Hematopoietic multipotent progenitor cell (in vitro differentiated cells): ENCODE data around the gene PCNX2. TPM values are rescaled to one million over a fixed set of nuclear protein-coding genes. Genes with fewer than 3 reads are reported as not detected.

ENCODE experiments used
- DNase-seq, 3 donors: peaks; one replicate each; pipeline ENCODE4 v3.0.0-alpha.2; 2011 to 2015; ENCODE audit warnings: low read depth in 2 of 3, low spot score in 2 of 3
- total RNA-seq: library from RNA; depleted of rRNA; stranded (reverse); fragments of >200 nt; gene quantifications from one replicate; pipeline ENCODE4 v1.2.3, GENCODE V29; 2012

PCNX2 gene
- total RNA-seq, 1 donor: 28.8 TPM

DNA sequence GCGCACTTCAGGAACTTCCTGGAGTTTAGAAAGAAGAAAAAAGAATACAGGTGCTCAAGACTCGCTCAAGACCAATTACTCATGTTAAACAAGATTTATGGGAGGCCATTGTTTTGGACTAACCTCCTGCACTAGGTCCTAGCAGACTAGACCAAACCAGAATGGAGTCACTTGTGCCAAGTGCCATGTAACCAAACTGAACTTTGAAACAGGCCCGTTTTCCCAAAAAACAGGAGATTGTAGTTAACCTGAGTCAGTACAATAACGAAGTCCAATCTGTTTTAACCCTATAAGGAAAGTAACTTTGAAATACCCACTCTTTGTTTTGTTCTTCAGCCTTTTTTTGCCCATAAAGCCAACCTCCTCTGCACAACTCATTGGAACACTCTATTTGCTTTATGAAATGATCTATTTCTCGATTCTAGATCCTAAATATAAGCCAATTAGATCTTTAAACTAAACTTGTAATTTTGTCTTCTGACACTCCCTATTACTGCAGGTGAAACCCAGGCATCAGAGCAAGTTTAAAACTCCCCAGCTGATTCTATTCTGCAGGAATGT, 345.8 kb downstream of the PCNX2 start:
- DNase-seq: no peak

DNA sequence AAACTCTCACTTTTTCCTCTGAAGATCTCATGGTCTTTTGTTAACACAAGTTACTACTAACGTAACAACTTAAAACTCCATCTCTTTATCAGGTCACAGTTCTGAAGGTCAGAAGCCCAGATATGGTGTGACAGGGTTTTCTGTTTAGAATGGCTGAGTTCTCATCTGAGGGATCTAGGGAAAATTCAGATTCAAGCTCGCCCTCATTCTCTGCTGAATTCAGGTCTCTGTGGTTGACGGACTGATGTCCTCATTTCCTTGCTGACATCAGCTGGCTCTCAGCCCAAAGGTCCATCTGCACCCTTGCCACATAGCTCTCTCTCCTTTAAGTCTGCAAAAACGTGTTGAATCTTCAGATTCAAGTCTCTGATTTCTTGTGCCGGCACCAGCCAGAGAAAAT, 351.2 kb downstream of the PCNX2 start:
- no peak for DNase-seq

DNA sequence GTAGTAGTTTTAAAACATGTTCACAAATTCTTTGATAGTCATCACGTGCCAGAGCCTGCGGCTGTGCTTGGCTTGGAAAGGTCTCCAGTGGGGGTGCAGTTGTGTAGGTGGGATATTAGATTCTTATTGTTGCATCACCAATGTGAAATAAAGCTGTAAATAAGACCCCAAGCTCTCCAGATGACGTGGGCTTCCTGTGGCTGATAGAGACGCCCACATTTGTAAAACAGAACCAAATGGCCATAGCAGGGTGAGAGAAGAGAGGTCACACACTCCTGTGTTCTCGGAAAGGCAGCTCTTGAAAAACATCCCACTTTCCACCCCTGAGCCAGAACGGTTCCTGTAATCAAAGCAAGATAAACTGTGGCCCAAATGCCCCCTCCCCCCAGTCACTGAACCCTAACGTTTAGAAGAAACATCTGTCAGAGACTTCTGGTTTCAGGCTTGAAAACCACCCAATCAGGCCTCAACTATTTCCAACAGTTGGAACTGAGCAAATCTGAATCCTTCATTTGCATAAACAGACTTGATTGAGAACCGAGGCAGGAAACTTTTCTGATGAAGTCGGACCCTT, 351.8 kb downstream of the PCNX2 start:
- no peak for DNase-seq

DNA sequence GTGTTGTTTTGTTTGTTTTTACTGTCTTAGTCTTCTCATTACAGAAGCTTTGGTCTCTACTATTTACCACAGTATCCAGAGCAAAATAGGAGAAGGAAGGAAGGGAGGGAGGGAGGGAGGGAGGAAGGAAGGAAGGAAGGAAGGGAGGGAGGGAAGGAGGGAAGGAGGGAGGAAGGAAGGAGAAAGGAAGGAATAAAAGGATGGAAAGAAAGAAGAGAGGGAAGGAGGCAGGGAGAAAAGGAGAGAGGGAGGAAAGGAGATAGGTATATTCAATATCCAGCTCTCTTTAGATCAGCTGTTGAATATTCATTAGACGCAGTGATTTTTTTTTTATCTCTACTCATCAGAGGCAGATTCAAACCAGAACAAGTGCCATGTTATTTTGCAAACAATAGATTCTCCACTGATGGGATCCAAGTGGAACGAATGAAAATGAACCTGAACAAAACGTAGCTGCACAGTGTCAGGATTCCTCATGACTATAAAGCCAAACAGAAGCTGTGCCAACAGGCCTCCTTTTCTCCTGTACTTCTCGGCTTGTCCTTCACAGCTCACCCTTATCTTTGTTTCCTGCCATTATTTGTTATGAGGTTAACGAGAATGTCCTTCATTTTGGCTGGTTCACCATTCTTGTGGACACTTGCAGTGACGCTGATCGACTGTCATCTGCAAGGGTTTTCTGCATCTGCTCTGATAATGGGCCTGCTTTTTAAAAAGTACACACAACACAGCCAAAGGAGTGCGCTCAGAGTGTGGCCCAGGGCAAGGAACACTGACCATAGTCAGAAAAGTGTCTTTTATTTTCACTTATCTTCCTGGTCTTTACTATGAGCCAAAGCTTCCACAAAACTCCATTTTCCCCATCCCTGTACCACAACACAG, 352.9 kb downstream of the PCNX2 start:
- DNase-seq: no peak

DNA sequence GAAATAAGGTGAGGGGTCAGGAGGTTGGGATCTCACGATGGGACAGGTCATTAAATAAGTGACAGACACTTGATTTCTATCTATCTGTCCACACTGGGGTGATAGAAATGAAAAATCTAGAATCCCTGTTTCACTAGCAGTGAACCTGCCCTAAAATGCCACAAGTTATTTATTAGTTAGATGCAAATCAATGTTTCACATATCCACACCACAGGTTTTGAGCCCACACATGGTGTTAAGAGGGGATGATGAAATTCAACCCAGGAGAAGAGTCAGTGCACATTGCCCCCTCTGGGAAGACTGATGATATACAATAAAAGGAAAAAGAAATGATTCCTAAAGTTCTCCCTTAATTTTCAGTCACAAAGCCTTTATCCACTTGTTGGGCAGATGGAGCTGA, 355.3 kb downstream of the PCNX2 start:
- DNase-seq: no peak

DNA sequence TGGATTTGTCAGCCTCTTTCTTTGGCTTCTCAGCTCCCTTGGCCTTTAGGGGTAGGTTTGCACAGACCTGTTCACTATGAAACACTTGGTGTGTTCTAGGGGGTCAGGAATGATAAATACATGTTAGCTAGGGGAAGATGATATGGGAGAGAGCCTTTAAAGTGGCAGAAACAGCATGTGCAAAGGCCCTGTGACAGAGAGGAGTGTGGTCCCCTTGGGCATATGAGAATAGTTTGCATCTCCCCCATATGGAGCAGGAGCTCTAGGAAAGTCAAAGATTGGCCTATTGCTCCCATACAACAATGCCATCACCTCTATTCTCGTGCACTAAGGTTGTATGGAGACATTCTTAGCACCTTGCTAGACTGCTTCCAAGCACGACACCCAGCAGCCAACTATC, 355.8 kb downstream of the PCNX2 start:
- no peak for DNase-seq

DNA sequence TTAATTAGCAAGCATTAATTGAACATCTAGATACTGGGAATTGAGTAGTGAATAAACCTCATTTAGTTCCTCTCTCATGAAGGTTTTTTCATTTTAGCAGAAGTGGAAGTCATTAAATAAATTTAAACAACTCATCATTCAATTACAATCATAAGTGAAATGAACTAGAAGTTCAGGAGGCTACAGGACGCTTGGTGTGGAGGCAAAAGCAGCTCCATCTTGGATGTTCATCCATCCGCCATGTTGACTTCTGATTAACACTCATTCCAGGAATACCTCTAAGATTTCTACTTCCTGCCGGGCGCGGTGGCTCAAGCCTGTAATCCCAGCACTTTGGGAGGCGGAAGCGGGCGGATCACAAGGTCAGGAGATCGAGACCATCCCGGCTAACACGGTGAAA, 356.6 kb downstream of the PCNX2 start:
- DNase-seq: no peak

DNA sequence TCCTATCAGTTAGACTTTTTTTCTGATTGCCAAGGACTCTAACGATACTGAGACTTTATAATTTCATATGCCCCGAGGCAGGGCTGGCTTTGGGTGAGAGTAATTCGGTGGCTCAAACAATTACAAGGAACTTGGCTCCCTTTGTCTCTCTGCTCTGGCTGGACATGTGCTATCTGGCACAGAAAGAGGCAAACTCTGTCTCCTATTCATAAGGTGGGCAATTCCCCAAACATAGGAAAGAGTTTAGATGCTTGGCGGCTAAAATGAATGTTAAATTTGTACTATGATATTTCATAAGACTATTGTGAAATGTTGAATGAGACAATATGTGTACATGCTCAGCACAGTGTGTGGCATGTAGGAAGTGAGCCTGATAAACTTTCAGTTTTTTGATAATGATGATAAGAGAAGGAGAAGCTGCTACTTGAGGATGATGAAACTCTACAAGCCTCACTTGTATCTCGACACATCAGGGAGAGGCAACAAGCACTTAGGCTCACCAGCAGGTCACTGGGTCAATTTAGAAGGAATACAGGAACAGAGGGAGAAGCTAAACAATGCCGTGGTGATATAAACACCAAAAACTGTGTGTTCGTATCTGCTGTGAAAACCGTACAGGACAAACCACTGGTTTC, 357.7 kb downstream of the PCNX2 start:
- DNase-seq: peak in 1 of 3 donors; percentile 8

DNA sequence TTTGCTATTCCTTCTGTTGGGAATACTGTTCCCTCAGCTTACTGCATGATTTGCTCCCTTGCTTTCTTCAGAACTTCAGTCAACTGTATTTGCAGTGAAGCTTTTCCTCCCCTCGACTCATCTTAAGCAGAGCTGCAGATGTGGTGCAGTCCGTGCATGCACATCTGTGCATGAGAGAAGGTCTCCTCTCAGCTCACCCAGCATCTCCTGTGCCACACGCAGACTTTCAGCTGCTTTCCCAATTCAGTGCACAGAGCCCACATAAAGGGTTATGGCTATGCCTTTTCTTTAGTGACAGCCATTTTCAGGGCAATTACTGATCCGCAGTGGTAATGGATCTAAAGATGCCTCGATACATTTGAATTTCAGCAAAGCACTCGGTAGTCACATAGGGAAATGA, 358.6 kb downstream of the PCNX2 start:
- no peak for DNase-seq

Other genes with a start within 250 kb of the PCNX2 start
- gene MAP3K21, start 32.0 kb upstream of the PCNX2 start, total RNA-seq: 3.0 TPM